Endothelial cell of umbilical vein (primary cell): Measurements from ENCODE around the gene OPCML. TPM values are rescaled to one million over a fixed set of nuclear protein-coding genes. Genes with fewer than 3 reads are reported as not detected.

ENCODE experiments used
- BruUV-seq: library from RNA; stranded (reverse); fragments of 400-500 nt; replicated peaks from 2 replicates; lab custom pipeline; 2021; lab: Mats Ljungman, UMichigan
- CTCF ChIA-PET: fragments of 300-600, 350-600 bp; sonication (Branson Sonifier 250); formaldehyde crosslinking; loops from one replicate; lab custom pipeline; 2021; ENCODE audit warnings: antibody characterized with exemption, inconsistent platforms; lab: Charles Lee
- POLR2A ChIA-PET: fragments of 300-600, 350-600 bp; sonication (Branson Sonifier 250); formaldehyde crosslinking; loops from one replicate; lab custom pipeline; 2021; ENCODE audit warnings: antibody characterized with exemption, inconsistent platforms; lab: Charles Lee
- DNase-seq: peaks from one replicate; pipeline ENCODE4 v3.0.0-alpha.2; 2011; ENCODE audit warnings: low read depth, low spot score
- FAIRE-seq: peaks from 2 replicates; lab custom pipeline; 2011; peaks lifted over from hg19 to GRCh38; lab: Jason Lieb, UNC
- H2AFZ ChIP-seq: 2 replicates; pipeline ENCODE4 v1.6.0; 2012; ENCODE audit warnings: low read depth, low read length, control low read depth, inconsistent platforms
- H3K27ac ChIP-seq: 2 replicates; pipeline ENCODE4 v1.5.1; 2011; ENCODE audit warnings: low read depth, mild to moderate bottlenecking, control low read depth, low read length, moderate library complexity; ENCODE audit not compliant: insufficient read depth
- H3K27me3 ChIP-seq, 2 experiments: 2 replicates each; pipeline versions ENCODE4 v1.6.0 to v1.6.1; 2011; ENCODE audit warnings: low read length in 2 of 2, mixed read lengths in 1 of 2; ENCODE audit not compliant: control insufficient read depth in 2 of 2, insufficient read depth in 2 of 2
- H3K36me3 ChIP-seq, 2 experiments: 2 replicates in 1 of 2; 3 replicates in 1 of 2; pipeline ENCODE4 v1.5.1; 2011; ENCODE audit warnings: low read length in 2 of 2, mild to moderate bottlenecking in 1 of 2, moderate library complexity in 1 of 2; ENCODE audit not compliant: control insufficient read depth in 2 of 2, insufficient read depth in 2 of 2; ENCODE audit errors: extremely low read depth in 1 of 2
- H3K4me1 ChIP-seq: 3 replicates; pipeline ENCODE4 v1.5.1; 2011; ENCODE audit warnings: mild to moderate bottlenecking, low read length; ENCODE audit not compliant: control insufficient read depth, insufficient read depth; ENCODE audit errors: extremely low read depth
- H3K4me2 ChIP-seq: 2 replicates; pipeline ENCODE4 v1.6.1; 2011; ENCODE audit warnings: low read length, control low read depth, mixed read lengths; ENCODE audit not compliant: insufficient read depth
- H3K4me3 ChIP-seq, 3 experiments: fragments of 200-600 bp in 1 of 3; sonication (generic), shearing (Covaris generic) in 1 of 3; replicated peaks in 1 of 3; 2 replicates each; pipeline ENCODE4 v1.5.1; 2011 to 2016; ENCODE audit warnings: control low read depth in 3 of 3, low read length in 3 of 3, mild to moderate bottlenecking in 2 of 3, inconsistent platforms in 1 of 3, low read depth in 1 of 3, moderate library complexity in 1 of 3; ENCODE audit not compliant: insufficient read depth in 1 of 3
- H3K79me2 ChIP-seq: 2 replicates; pipeline ENCODE4 v1.6.0; 2012; ENCODE audit warnings: low read length, inconsistent platforms; ENCODE audit not compliant: control insufficient read depth, insufficient read depth
- H3K9ac ChIP-seq: replicated peaks from 2 replicates; pipeline ENCODE3; 2011; ENCODE audit warnings: low read length, control low read depth; ENCODE audit not compliant: insufficient read depth; ENCODE audit errors: extremely low read depth
- H3K9me1 ChIP-seq: replicated peaks from 3 replicates; pipeline ENCODE4 v1.6.0; 2011; ENCODE audit warnings: mild to moderate bottlenecking, low read length; ENCODE audit not compliant: control insufficient read depth, insufficient read depth; ENCODE audit errors: extremely low read depth
- H3K9me3 ChIP-seq: replicated peaks from 2 replicates; pipeline ENCODE4 v1.5.1; 2012; ENCODE audit warnings: low read length, inconsistent platforms; ENCODE audit not compliant: control insufficient read depth, insufficient read depth
- H4K20me1 ChIP-seq: replicated peaks from 2 replicates; pipeline ENCODE3; 2011; ENCODE audit warnings: mild to moderate bottlenecking, low read length; ENCODE audit not compliant: control insufficient read depth, insufficient read depth; ENCODE audit errors: extremely low read depth
- EZH2 ChIP-seq: IDR thresholded peaks from 2 replicates; pipeline ENCODE4 v1.6.1; 2012; ENCODE audit warnings: borderline replicate concordance, low read depth, mild to moderate bottlenecking, moderate library complexity, low read length, inconsistent platforms; ENCODE audit not compliant: severe bottlenecking
- FOS ChIP-seq: IDR thresholded peaks from 2 replicates; pipeline ENCODE4 v1.6.1; 2011; ENCODE audit warnings: mild to moderate bottlenecking, low read length, moderate library complexity, borderline replicate concordance; ENCODE audit not compliant: insufficient read depth
- GATA2 ChIP-seq: IDR thresholded peaks from 2 replicates; pipeline ENCODE4 v1.7.0; 2011; ENCODE audit warnings: low read depth, mild to moderate bottlenecking, moderate library complexity, mixed read lengths, low read length; ENCODE audit not compliant: insufficient read length, insufficient read depth
- JUN ChIP-seq: IDR thresholded peaks from 2 replicates; pipeline ENCODE4 v1.6.1; 2011; ENCODE audit warnings: borderline replicate concordance, low read depth; ENCODE audit not compliant: insufficient read length, insufficient read depth
- MYC ChIP-seq: IDR thresholded peaks from one replicate; pipeline ENCODE4 v1.6.1; 2011; ENCODE audit warnings: mild to moderate bottlenecking, low read depth, low read length
- POLR2AphosphoS5 ChIP-seq: IDR thresholded peaks from 2 replicates; pipeline ENCODE4 v1.6.1; 2012; ENCODE audit warnings: low read depth, mild to moderate bottlenecking, control low read depth, low read length, moderate library complexity; ENCODE audit not compliant: insufficient read depth
- dilution Hi-C: fragments of 300-500 bp; cut with MboI; formaldehyde crosslinking; loops from one replicate; pipeline ENCODE4 v1.15.0; 2019; ENCODE audit warnings: low sequenced_read_pairs; ENCODE audit not compliant: extremely low pct_ligation_motif_present
- intact Hi-C: fragments of 100-400 bp; cut with micrococcal nuclease; formaldehyde crosslinking; loops from one replicate; pipeline ENCODE4 v1.10.0; 2022
- polyA plus RNA-seq, 4 experiments: library from polyadenylated mRNA; depleted of rRNA in 3 of 4; stranded (reverse) in 3 of 4; unstranded in 1 of 4; fragments of >200 nt; gene quantifications; 2 replicates each; pipeline versions ENCODE4 v1.2.1 to v1.2.3, GENCODE V29; 2011 to 2012; ENCODE audit warnings: missing spikeins in 1 of 4
- total RNA-seq: library from RNA; stranded (reverse); gene quantifications from 2 replicates; pipeline ENCODE4 v1.2.3, GENCODE V29; 2021
- TF ChIP-seq, protein P1 (sequence below): IDR thresholded peaks from 2 replicates; pipeline ENCODE4 v1.6.1; 2011; ENCODE audit not compliant: insufficient read depth, insufficient read length

The OPCML gene
- total and polyA plus RNA-seq, 2 donors (not counting 3 experiments of a cell fraction or from before 2014, with no cell fraction given), result not detected

DNA sequence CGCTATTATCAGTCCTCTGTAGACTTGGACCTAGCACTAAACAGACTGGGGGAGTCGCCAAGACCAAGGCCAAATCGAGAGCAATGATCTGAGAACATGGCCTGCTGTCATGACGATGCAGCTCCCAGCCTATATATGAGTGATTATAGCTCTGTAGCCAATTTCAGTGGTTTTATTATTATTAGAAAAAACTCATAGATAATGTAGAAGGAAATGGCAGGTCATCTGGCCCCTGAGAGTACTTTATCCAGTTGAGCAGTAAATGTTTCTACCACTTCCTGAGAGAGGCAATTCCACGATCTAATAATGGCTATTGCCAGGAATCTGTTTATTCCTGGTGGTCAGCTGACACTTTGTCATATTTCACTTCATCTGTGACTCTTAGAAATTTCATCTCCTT lies 666.7 kb downstream of the OPCML start:
- no TSS peak for BruUV-seq
- no peak overlapping the region for H3K4me3 ChIP-seq
- intact Hi-C loops (no loop called here), dilution Hi-C loops (no loop called here)
- no peaks in the 10 kb centered on the region for H3K4me1 ChIP-seq
- CTCF ChIA-PET, result no interaction called here
- no peaks in the 10 kb centered on the region for H3K27me3 ChIP-seq
- no peak for TF ChIP-seq GATA2
- TF ChIP-seq POLR2AphosphoS5, result no peak
- TF ChIP-seq, protein P1, sequence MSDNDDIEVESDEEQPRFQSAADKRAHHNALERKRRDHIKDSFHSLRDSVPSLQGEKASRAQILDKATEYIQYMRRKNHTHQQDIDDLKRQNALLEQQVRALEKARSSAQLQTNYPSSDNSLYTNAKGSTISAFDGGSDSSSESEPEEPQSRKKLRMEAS, result no peak
- no peak for TF ChIP-seq FOS
- POLR2A ChIA-PET, result no interaction called here
- H4K20me1 ChIP-seq, result no peaks in the 10 kb centered on the region
- no peak overlapping the region for H2AFZ ChIP-seq
- no peaks in the 10 kb centered on the region for H3K9me3 ChIP-seq
- no peak for DNase-seq
- H3K27ac ChIP-seq, result no peak overlapping the region
- no peaks in the 10 kb centered on the region for H3K9me1 ChIP-seq
- no peak for FAIRE-seq
- H3K9ac ChIP-seq, result no peak overlapping the region
- no peaks in the 10 kb centered on the region for H3K79me2 ChIP-seq
- H3K4me2 ChIP-seq, result no peak overlapping the region
- no peaks in the 10 kb centered on the region for H3K36me3 ChIP-seq

DNA sequence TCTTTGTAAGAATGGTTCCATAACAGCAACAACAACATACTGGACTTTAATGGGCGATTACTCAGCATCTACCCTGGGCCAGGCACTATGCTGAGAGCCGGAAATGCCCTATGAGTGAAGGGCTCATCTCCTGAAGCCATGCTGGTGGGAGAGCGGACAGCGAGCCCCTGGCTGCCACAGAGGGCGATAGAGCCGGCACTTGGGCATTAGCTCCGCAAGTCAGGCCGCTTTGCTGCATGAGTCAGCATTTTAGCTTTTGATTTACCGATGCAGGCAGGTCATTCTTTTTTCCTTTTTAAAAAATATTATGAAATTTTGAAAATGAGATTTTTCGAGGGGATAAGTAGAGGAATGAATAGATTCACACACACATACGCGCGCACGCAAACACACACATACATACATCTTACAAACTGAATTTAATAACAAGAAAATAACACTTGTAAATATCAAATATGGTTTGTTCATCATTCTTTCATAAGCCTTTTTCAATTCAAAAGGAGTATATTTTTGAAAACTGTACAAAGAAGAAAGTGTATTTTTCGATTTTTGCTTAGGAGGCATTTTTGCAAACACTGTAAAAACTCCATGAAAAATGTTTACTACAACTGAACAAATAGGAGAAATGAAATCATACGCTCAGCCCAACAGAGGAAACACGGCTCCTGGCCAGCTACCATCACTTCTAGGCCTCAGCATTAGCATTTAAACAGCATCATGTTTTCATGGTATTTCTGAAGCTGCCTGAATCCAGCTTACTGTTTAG lies 667.3 kb downstream of the OPCML start:
- CTCF ChIA-PET, result no interaction called here
- no peak overlapping the region for H3K4me2 ChIP-seq
- no peak overlapping the region for H3K27ac ChIP-seq
- no TSS peak for BruUV-seq
- no peak for FAIRE-seq
- H3K4me1 ChIP-seq, result no peaks in the 10 kb centered on the region
- no peak overlapping the region for H2AFZ ChIP-seq
- no peaks in the 10 kb centered on the region for H3K27me3 ChIP-seq
- dilution Hi-C loops (no loop called here), intact Hi-C loops (no loop called here)
- H4K20me1 ChIP-seq, result no peaks in the 10 kb centered on the region
- H3K4me3 ChIP-seq, result no peak overlapping the region
- no peaks in the 10 kb centered on the region for H3K79me2 ChIP-seq
- no peak overlapping the region for H3K9ac ChIP-seq
- no peaks in the 10 kb centered on the region for H3K9me1 ChIP-seq
- TF ChIP-seq EZH2, result no peak
- TF ChIP-seq JUN, result no peak
- TF ChIP-seq FOS, result no peak
- TF ChIP-seq GATA2, result no peak
- no peak for TF ChIP-seq MYC
- TF ChIP-seq, protein P1, result no peak
- no peak for TF ChIP-seq POLR2AphosphoS5
- H3K9me3 ChIP-seq, result no peaks in the 10 kb centered on the region
- no peaks in the 10 kb centered on the region for H3K36me3 ChIP-seq
- DNase-seq, result no peak
- POLR2A ChIA-PET, result no interaction called here
